H1 (cell line): ENCODE data around the gene BICRAL. TPM values are rescaled to one million over a fixed set of nuclear protein-coding genes. Genes with fewer than 3 reads are reported as not detected.

Experiments
- CTCF ChIA-PET: fragments of 300-600 bp; sonication (Branson Sonifier 250); formaldehyde crosslinking; loops from one replicate; lab custom pipeline; 2021; ENCODE audit not compliant: partially characterized antibody; lab: Charles Lee
- POLR2A ChIA-PET: fragments of 300-600 bp; sonication (Branson Sonifier 250); formaldehyde crosslinking; loops from one replicate; lab custom pipeline; 2021; ENCODE audit warnings: inconsistent platforms; ENCODE audit not compliant: partially characterized antibody; lab: Charles Lee
- DNase-seq, 2 experiments: peaks; one replicate each; pipeline versions ENCODE4 v3.0.0 to v3.0.0-alpha.2; 2010 to 2022; ENCODE audit warnings: low spot score in 2 of 2, low read depth in 1 of 2, mixed read lengths in 1 of 2
- FAIRE-seq: peaks from 2 replicates; lab custom pipeline; 2011; peaks lifted over from hg19 to GRCh38; lab: Jason Lieb, UNC
- H2AFZ ChIP-seq: 2 replicates; pipeline ENCODE4 v1.8.1; 2012; ENCODE audit warnings: low read length, inconsistent platforms
- H2AK5ac ChIP-seq: 2 replicates; pipeline ENCODE4 v1.6.1; 2013; ENCODE audit warnings: low read depth, low read length
- H2BK120ac ChIP-seq: replicated peaks from 2 replicates; pipeline ENCODE3; 2013; ENCODE audit warnings: low read depth, low read length, inconsistent platforms
- H2BK12ac ChIP-seq: 2 replicates; pipeline ENCODE4 v1.6.1; 2013; ENCODE audit warnings: low read depth, low read length
- H2BK15ac ChIP-seq: 2 replicates; pipeline ENCODE4 v1.6.1; 2013; ENCODE audit warnings: low read length
- H2BK20ac ChIP-seq: 2 replicates; pipeline ENCODE4 v1.6.1; 2013; ENCODE audit warnings: low read length
- H2BK5ac ChIP-seq: 2 replicates; pipeline ENCODE4 v1.6.1; 2013; ENCODE audit warnings: low read depth, low read length
- H3K14ac ChIP-seq: 2 replicates; pipeline ENCODE4 v1.6.1; 2013; ENCODE audit warnings: inconsistent platforms; ENCODE audit not compliant: insufficient read length
- H3K18ac ChIP-seq: 2 replicates; pipeline ENCODE4 v1.6.1; 2013; ENCODE audit warnings: low read length; ENCODE audit errors: extremely low read depth
- H3K23ac ChIP-seq: 2 replicates; pipeline ENCODE4 v1.6.1; 2013; ENCODE audit warnings: inconsistent platforms; ENCODE audit not compliant: insufficient read length
- H3K23me2 ChIP-seq: 2 replicates; pipeline ENCODE4 v1.6.1; 2013; ENCODE audit warnings: low read depth, low read length
- H3K27ac ChIP-seq: 2 replicates; pipeline ENCODE4 v1.6.1; 2011; ENCODE audit warnings: low read depth, low read length, inconsistent platforms
- H3K27me3 ChIP-seq, 4 experiments: replicated peaks in 1 of 4; 1 replicate in 1 of 4; 2 replicates in 3 of 4; pipeline versions ENCODE4 v1.6.1 to v1.8.1; 2011 to 2013; ENCODE audit warnings: low read length in 3 of 4, mild to moderate bottlenecking in 3 of 4, inconsistent platforms in 2 of 4, mixed read lengths in 2 of 4, moderate library complexity in 1 of 4; ENCODE audit not compliant: control insufficient read depth in 3 of 4, insufficient read depth in 3 of 4; ENCODE audit errors: extremely low read depth in 1 of 4
- H3K36me3 ChIP-seq, 4 experiments: 2 replicates each; pipeline versions ENCODE4 v1.6.1 to v1.8.1; 2011 to 2013; ENCODE audit warnings: mild to moderate bottlenecking in 4 of 4, low read length in 3 of 4, moderate library complexity in 2 of 4, control low read depth in 1 of 4, inconsistent platforms in 1 of 4; ENCODE audit not compliant: insufficient read depth in 4 of 4, control insufficient read depth in 2 of 4
- H3K4ac ChIP-seq: replicated peaks from 2 replicates; pipeline ENCODE3; 2013; ENCODE audit warnings: low read length, low read depth, mixed read lengths, inconsistent platforms; ENCODE audit not compliant: insufficient read length
- H3K4me1 ChIP-seq, 4 experiments: replicated peaks in 1 of 4; 1 replicate in 1 of 4; 2 replicates in 3 of 4; pipeline versions ENCODE4 v1.6.1 to v1.8.1; 2011 to 2013; ENCODE audit warnings: low read length in 3 of 4, inconsistent platforms in 2 of 4, mixed read lengths in 1 of 4; ENCODE audit not compliant: insufficient read depth in 4 of 4, control insufficient read depth in 3 of 4
- H3K4me2 ChIP-seq, 2 experiments: 2 replicates each; pipeline versions ENCODE4 v1.6.1 to v1.8.1; 2011 to 2013; ENCODE audit warnings: low read depth in 2 of 2, low read length in 2 of 2, control low read depth in 1 of 2, inconsistent platforms in 1 of 2, mild to moderate bottlenecking in 1 of 2; ENCODE audit not compliant: insufficient read depth in 1 of 2
- H3K4me3 ChIP-seq, 4 experiments: fragments of 200-600, 300-600 bp in 1 of 4; sonication (generic), shearing (Covaris generic), sonication (Bioruptor Twin) in 1 of 4; 2 replicates each; pipeline versions ENCODE4 v1.5.1 to v1.8.1; 2011 to 2016; ENCODE audit warnings: low read length in 4 of 4, low read depth in 3 of 4, control low read depth in 2 of 4, inconsistent platforms in 2 of 4, mild to moderate bottlenecking in 2 of 4, mixed read lengths in 1 of 4, moderate library complexity in 1 of 4; ENCODE audit not compliant: insufficient read depth in 2 of 4; ENCODE audit errors: extremely low read depth in 1 of 4
- H3K56ac ChIP-seq: replicated peaks from 2 replicates; pipeline ENCODE3; 2013; ENCODE audit warnings: low read depth, mild to moderate bottlenecking, mixed read lengths, low read length, inconsistent platforms; ENCODE audit not compliant: insufficient read length
- H3K79me1 ChIP-seq: 2 replicates; pipeline ENCODE4 v1.6.1; 2013; ENCODE audit warnings: low read depth, low read length, control low read depth
- H3K79me2 ChIP-seq, 2 experiments: 2 replicates each; pipeline versions ENCODE4 v1.6.1 to v1.8.1; 2012 to 2013; ENCODE audit warnings: low read length in 2 of 2, mild to moderate bottlenecking in 2 of 2, inconsistent platforms in 1 of 2; ENCODE audit not compliant: insufficient read depth in 2 of 2, control insufficient read depth in 1 of 2
- H3K9ac ChIP-seq, 4 experiments: replicated peaks in 1 of 4; 1 replicate in 1 of 4; 2 replicates in 3 of 4; pipeline versions ENCODE4 v1.6.1 to v1.8.1; 2011 to 2013; ENCODE audit warnings: low read depth in 3 of 4, low read length in 3 of 4, control low read depth in 2 of 4, mild to moderate bottlenecking in 2 of 4, moderate library complexity in 2 of 4, inconsistent platforms in 1 of 4; ENCODE audit errors: extremely low read depth in 1 of 4
- H3K9me3 ChIP-seq, 2 experiments: 2 replicates each; pipeline versions ENCODE4 v1.6.1 to v1.8.1; 2012 to 2013; ENCODE audit warnings: mild to moderate bottlenecking in 2 of 2, moderate library complexity in 2 of 2, control low read depth in 1 of 2, inconsistent platforms in 1 of 2, low read depth in 1 of 2, low read length in 1 of 2, mixed read lengths in 1 of 2; ENCODE audit not compliant: insufficient read depth in 2 of 2
- H4K20me1 ChIP-seq, 2 experiments: replicated peaks in 1 of 2; 2 replicates each; pipeline versions ENCODE3 to v1.8.1; 2011 to 2013; ENCODE audit warnings: inconsistent platforms in 2 of 2, low read length in 2 of 2, mild to moderate bottlenecking in 1 of 2; ENCODE audit not compliant: insufficient read depth in 2 of 2, control insufficient read depth in 1 of 2
- H4K5ac ChIP-seq: 2 replicates; pipeline ENCODE4 v1.6.1; 2013; ENCODE audit warnings: low read length, low read depth, mixed read lengths, inconsistent platforms; ENCODE audit not compliant: insufficient read length
- H4K8ac ChIP-seq: 2 replicates; pipeline ENCODE4 v1.8.0; 2013; ENCODE audit warnings: mild to moderate bottlenecking, moderate library complexity, low read length, inconsistent platforms; ENCODE audit not compliant: insufficient read depth; ENCODE audit errors: extremely low read depth
- H4K91ac ChIP-seq: replicated peaks from 2 replicates; pipeline ENCODE3; 2013; ENCODE audit warnings: low read length, mixed read lengths, inconsistent platforms; ENCODE audit not compliant: insufficient read length
- BACH1 ChIP-seq: IDR thresholded peaks from 2 replicates; pipeline ENCODE4 v1.6.1; 2012; ENCODE audit warnings: low read length, improper control_type of control experiment
- BCL11A ChIP-seq, 2 experiments: IDR thresholded peaks; one replicate each; pipeline ENCODE4 v1.6.1; 2011; ENCODE audit warnings: low read depth in 2 of 2, low read length in 2 of 2, mild to moderate bottlenecking in 2 of 2
- CEBPB ChIP-seq: IDR thresholded peaks from 2 replicates; pipeline ENCODE4 v1.6.1; 2012; ENCODE audit warnings: low read depth, low read length
- JUND ChIP-seq: IDR thresholded peaks from 2 replicates; pipeline ENCODE4 v1.6.1; 2011; ENCODE audit warnings: mild to moderate bottlenecking, improper control_type of control experiment, low read length
- KDM4A ChIP-seq: IDR thresholded peaks from one replicate; pipeline ENCODE4 v1.7.1; 2012; ENCODE audit warnings: low read depth, mild to moderate bottlenecking, moderate library complexity, low read length, inconsistent platforms; ENCODE audit not compliant: severe bottlenecking
- PHF8 ChIP-seq: fragments of 200-600 bp; sonication (generic); conservative IDR thresholded peaks from 2 replicates; pipeline ENCODE4 v1.7.1; 2012; ENCODE audit warnings: low read depth, mild to moderate bottlenecking, inconsistent platforms, low read length, moderate library complexity
- SAP30 ChIP-seq: fragments of 300-600 bp; sonication (generic); IDR thresholded peaks from 2 replicates; pipeline ENCODE4 v1.7.1; 2012; ENCODE audit warnings: low read length, moderate library complexity, mild to moderate bottlenecking, inconsistent platforms; ENCODE audit not compliant: insufficient read depth, insufficient replicate concordance
- SIX5 ChIP-seq: IDR thresholded peaks from 2 replicates; pipeline ENCODE4 v1.6.1; 2011; ENCODE audit warnings: mild to moderate bottlenecking, low read depth, low read length
- SUZ12 ChIP-seq: fragments of 200-600 bp; sonication (generic); IDR thresholded peaks from 2 replicates; pipeline ENCODE4 v1.6.1; 2012; ENCODE audit warnings: mild to moderate bottlenecking, inconsistent platforms, low read length, moderate library complexity, mixed read lengths
- TBP ChIP-seq: IDR thresholded peaks from 2 replicates; pipeline ENCODE4 v1.6.1; 2011; ENCODE audit warnings: low read depth, low read length, improper control_type of control experiment
- WGBS, 2 experiments: shearing (Covaris generic) in 1 of 2; methylation state at CpG; one replicate each; pipeline versions ENCODE4 v1.1.6 to v1.1.7; 2013 to 2015; ENCODE audit warnings: low lambda C conversion rate in 2 of 2, mixed read lengths in 2 of 2, inconsistent platforms in 1 of 2, low coverage in 1 of 2, missing lambda C conversion rate in 1 of 2; ENCODE audit not compliant: insufficient replicate concordance in 2 of 2, insufficient coverage in 1 of 2, insufficient read length in 1 of 2; ENCODE audit errors: extremely low coverage in 1 of 2, missing lambda C conversion rate in 1 of 2; 5-methylcytosine and 5-hydroxymethylcytosine counted together
- polyA plus RNA-seq, 7 experiments: library from polyadenylated mRNA; depleted of rRNA in 3 of 7; stranded (reverse) in 5 of 7; unstranded in 2 of 7; fragments of >200 nt in 5 of 7; fragments of 200-250 nt in 2 of 7; gene quantifications; 1 replicate in 5 of 7; 2 replicates in 1 of 7; 4 replicates in 1 of 7; pipeline versions ENCODE4 v1.2.1 to v1.2.3, GENCODE V29; 2011 to 2013; ENCODE audit warnings: missing spikeins in 2 of 7, mixed read lengths in 2 of 7
- total RNA-seq: library from RNA; stranded (reverse); fragmentation: NEBNext Ultra II Directional; extraction: Animal tissue kit (Norgen Biotek cat#: 25700); gene quantifications from 2 replicates; pipeline ENCODE4 v1.2.1, GENCODE V29; 2021

The BICRAL gene
- total and polyA plus RNA-seq, 2 of the 8 experiments (the other 6 are each of a cell fraction or from before 2014, with no cell fraction given) = 9.4 to 12.2 TPM

DNA sequence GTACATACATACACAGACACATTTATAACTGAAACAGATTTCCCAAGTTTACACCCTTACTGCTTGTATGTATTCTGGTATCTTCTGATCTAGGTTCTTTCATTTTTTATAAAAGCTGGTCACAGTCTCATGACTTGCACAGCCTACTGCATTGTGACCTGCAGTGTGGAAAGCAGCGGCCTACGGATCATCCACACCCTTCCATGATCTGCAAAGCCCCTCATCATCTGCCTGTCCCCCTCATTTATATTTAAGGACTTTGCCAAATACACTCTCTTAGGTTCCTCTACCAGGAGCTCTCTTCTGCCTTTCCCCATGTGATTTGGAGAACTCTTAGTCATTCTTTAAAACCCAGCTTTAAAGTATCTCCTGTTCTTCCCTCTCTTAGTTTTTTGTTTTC, 12.0 kb upstream of the BICRAL start:
- Histone ChIP-seq H2BK5ac (no peak overlapping the region), H3K14ac (no peak overlapping the region), H2BK15ac (no peak overlapping the region), H3K18ac (no peak overlapping the region), H3K27me3 (no peaks in the 10 kb centered on the region; a peak in 1 of 7 replicates), H3K4me2 (no peak overlapping the region), H3K36me3 (no peaks in the 10 kb centered on the region; a peak in 1 of 8 replicates), H4K20me1 (no peaks in the 10 kb centered on the region), H3K56ac (no peak overlapping the region), H4K8ac (no peak overlapping the region), H3K23ac (no peak overlapping the region), H3K79me2 (no peaks in the 10 kb centered on the region), H3K4me1 (peaks cover 5 to 16% (median 7%) of the 10 kb centered on the region in 4 experiments; a peak in 6 of 7 replicates), H2BK120ac (no peak overlapping the region)
- POLR2A ChIA-PET = interaction anchor here (0.6 to 16.3 kb wide), 8 partner anchors 9 to 121 kb away, joined by 3 to 268 read pairs (median 22); partner anchors contain the start of genes BICRAL, RPL7L1 and TBCC
- FAIRE-seq = no peak
- 88% methylated on average over 2 of the region's 2 CpGs; no CpG with 5 or more reads in 1 of the 2 experiments for WGBS, 2 experiments
- TF ChIP-seq SAP30 (no peak), SIX5 (no peak), TBP (no peak), BACH1 (no peak), KDM4A (no peak), PHF8 (no peak), BCL11A (IDR thresholded peaks at IDR 0.05; ENCODE audit: low read depth in 2 of 2, low read length in 2 of 2) (no peak), SUZ12 (no peak), CEBPB (no peak), JUND (no peak)
- TF ChIP-seq, all 59 proteins: peak for 0
- Histone ChIP-seq H4K5ac (no peak overlapping the region), H3K9me3 (no peaks in the 10 kb centered on the region), H3K4me3 (no peak overlapping the region), H4K91ac (no peak overlapping the region), H3K27ac (no peak overlapping the region), H3K23me2 (no peaks in the 10 kb centered on the region), H3K79me1 (peaks cover 2% of the 10 kb centered on the region), H2AK5ac (no peak overlapping the region), H2BK12ac (no peak overlapping the region), H2BK20ac (no peak overlapping the region), H3K4ac (no peak overlapping the region), H2AFZ (no peak overlapping the region), H3K9ac (no peak overlapping the region)
- DNase-seq = no peak
- CTCF ChIA-PET = interaction anchor here (1.0 to 1.6 kb wide), 4 partner anchors 11 to 22 kb away, joined by 3 to 6 read pairs (median 3); no protein-coding TSS in a partner anchor
